ENCODE data around the gene APEX1. TPM values are rescaled to one million over a fixed set of nuclear protein-coding genes. Genes with fewer than 3 reads are reported as not detected.

APEX1 gene
- total RNA-seq, 1 experiment from 2014 or later, result 340 TPM

- Histone ChIP-seq H3K56ac (ENCODE audit: insufficient read length, low read depth, low read length) (no peak overlapping the region), H2BK120ac (ENCODE audit: low read depth, low read length, poor library complexity, severe bottlenecking) (no peak overlapping the region), H2AK5ac (ENCODE audit: insufficient read length, low read length) (no peak overlapping the region), H2AFZ (ENCODE audit: low read length) (no peak overlapping the region), H4K8ac (replicated peaks; ENCODE audit: insufficient read length, low read depth, low read length) (no peak overlapping the region), H4K91ac (ENCODE audit: insufficient read length, low read depth, low read length) (no peak overlapping the region), H3K23ac (ENCODE audit: insufficient read length, low read depth, low read length) (no peak overlapping the region), H4K20me1 (ENCODE audit: control insufficient read depth, insufficient read depth, insufficient read length) (no peaks in the 10 kb centered on the region), H3K4me1 (ENCODE audit: insufficient read depth, low read length) (no peaks in the 10 kb centered on the region), H3K23me2 (ENCODE audit: insufficient read length, low read depth, low read length, poor library complexity, severe bottlenecking) (no peaks in the 10 kb centered on the region), H3K79me1 (ENCODE audit: insufficient read depth, low read depth, low read length, poor library complexity, severe bottlenecking) (no peaks in the 10 kb centered on the region), H3K9ac (ENCODE audit: extremely low read depth, insufficient read length, low read length) (no peak overlapping the region), H3T11ph (ENCODE audit: low read length) (no peak overlapping the region), H2BK15ac (ENCODE audit: low read depth, low read length) (no peak overlapping the region), H2BK12ac (ENCODE audit: insufficient read length, low read depth, low read length) (no peak overlapping the region), H3K4ac (ENCODE audit: low read depth, low read length) (no peak overlapping the region), H2BK5ac (ENCODE audit: insufficient read length, low read length) (no peak overlapping the region), H3K27ac (ENCODE audit: insufficient read length, low read depth, low read length) (no peak overlapping the region), H3K79me2 (ENCODE audit: insufficient read depth, low read length) (no peaks in the 10 kb centered on the region; the same call in 1 of the 2 replicates), H3K4me2 (ENCODE audit: insufficient read depth, insufficient read length, low read length) (peak overlapping the region; percentile 13), H3K14ac (ENCODE audit: insufficient read depth, low read length) (no peak overlapping the region), H3K9me3 (ENCODE audit: control insufficient read depth, low read depth, low read length) (no peaks in the 10 kb centered on the region), H3K18ac (ENCODE audit: insufficient read length, low read depth, low read length) (no peak overlapping the region), H2BK20ac (ENCODE audit: low read depth, low read length, poor library complexity, severe bottlenecking) (no peak overlapping the region), H4K5ac (ENCODE audit: insufficient read length, low read depth, low read length) (no peak overlapping the region), H3K27me3 (ENCODE audit: insufficient read depth, low read length) (no peaks in the 10 kb centered on the region)
- no peak for TF ChIP-seq CTCF (conservative IDR thresholded peaks at IDR 0.05)
- peak; percentile 38 for DNase-seq
- Mint-ChIP-seq H3K9me3 (no peaks in the 10 kb centered on the region), H3K4me3 (peak overlapping the region in 1 of 2 experiments; percentile 69; a peak in 1 of 5 replicates), H3K27ac (no peak overlapping the region), H3K27me3 (ENCODE audit: low read depth) (0 out of 2 replicates have a peak, but pooled peaks cover 1% of the 10 kb centered on the region), H3K36me3 (ENCODE audit: insufficient read depth in 1 of 3, low read depth in 3 of 3) (no peaks in the 10 kb centered on the region), H3K4me1 (peaks cover 16 to 26% of the 10 kb centered on the region in 2 experiments)
- no CpG with 5 or more reads among the region's 44 CpGs for WGBS (ENCODE audit: extremely low coverage, insufficient read length, low lambda C conversion rate)
These were observed 20.1 kb upstream of the APEX1 start for GRCh38 chr14:20434701-20435581.

All from H9 (cell line).